Measurements from ENCODE around the gene NUFIP2. TPM values are rescaled to one million over a fixed set of nuclear protein-coding genes. Genes with fewer than 3 reads are reported as not detected.

Gene NUFIP2
- total RNA-seq, 4 donors from 2014 or later: 29.1 to 36.3 (median 33.8) TPM

DNA sequence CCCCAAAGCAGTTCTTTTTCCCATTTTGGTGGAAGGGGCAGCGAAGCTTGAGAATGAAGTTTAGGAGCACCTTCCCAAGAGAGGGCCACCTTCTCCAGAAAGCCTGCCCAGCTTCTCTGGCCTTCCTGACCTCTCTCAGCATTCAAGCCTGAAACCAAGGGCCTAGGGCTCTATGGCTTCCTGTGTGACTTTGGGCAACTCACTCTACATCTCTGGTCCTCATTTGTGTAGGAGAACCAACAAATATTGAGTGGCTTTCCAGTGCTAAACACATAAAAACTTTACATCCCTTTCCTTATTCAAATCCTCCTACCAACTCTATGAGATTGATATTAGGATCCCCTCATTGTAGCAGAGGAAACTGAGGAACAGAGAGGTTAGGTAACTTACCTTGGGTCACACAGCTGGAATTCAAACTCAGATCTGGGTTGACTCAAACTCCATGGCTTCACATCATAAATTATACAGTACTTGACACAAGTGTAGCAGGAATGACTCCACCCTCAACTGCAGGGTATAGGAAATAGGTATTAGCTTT, 81.8 kb downstream of the NUFIP2 start:
- ATAC-seq: no peak
- H3K27ac ChIP-seq: no peak overlapping the region
- 100% methylated on average over 1 of the region's 1 CpG; no CpG with 5 or more reads in 1 of the 2 donors for WGBS, 2 donors (ENCODE audit: low coverage in 1 of 2)
- TF ChIP-seq POLR2AphosphoS5 (IDR thresholded peaks at IDR 0.05): no peak
- TF ChIP-seq POLR2A (IDR thresholded peaks at IDR 0.05): no peak
- TF ChIP-seq, protein P1, sequence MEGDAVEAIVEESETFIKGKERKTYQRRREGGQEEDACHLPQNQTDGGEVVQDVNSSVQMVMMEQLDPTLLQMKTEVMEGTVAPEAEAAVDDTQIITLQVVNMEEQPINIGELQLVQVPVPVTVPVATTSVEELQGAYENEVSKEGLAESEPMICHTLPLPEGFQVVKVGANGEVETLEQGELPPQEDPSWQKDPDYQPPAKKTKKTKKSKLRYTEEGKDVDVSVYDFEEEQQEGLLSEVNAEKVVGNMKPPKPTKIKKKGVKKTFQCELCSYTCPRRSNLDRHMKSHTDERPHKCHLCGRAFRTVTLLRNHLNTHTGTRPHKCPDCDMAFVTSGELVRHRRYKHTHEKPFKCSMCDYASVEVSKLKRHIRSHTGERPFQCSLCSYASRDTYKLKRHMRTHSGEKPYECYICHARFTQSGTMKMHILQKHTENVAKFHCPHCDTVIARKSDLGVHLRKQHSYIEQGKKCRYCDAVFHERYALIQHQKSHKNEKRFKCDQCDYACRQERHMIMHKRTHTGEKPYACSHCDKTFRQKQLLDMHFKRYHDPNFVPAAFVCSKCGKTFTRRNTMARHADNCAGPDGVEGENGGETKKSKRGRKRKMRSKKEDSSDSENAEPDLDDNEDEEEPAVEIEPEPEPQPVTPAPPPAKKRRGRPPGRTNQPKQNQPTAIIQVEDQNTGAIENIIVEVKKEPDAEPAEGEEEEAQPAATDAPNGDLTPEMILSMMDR (IDR thresholded peaks at IDR 0.05): no peak
- no peak for TF ChIP-seq EP300 (IDR thresholded peaks at IDR 0.05)
- H3K36me3 ChIP-seq: no peaks in the 10 kb centered on the region
- no peaks in the 10 kb centered on the region for H3K9me3 ChIP-seq
- no peaks in the 10 kb centered on the region for H3K27me3 ChIP-seq
- no peak overlapping the region for H3K4me3 ChIP-seq
- H3K4me1 ChIP-seq: no peaks in the 10 kb centered on the region

DNA sequence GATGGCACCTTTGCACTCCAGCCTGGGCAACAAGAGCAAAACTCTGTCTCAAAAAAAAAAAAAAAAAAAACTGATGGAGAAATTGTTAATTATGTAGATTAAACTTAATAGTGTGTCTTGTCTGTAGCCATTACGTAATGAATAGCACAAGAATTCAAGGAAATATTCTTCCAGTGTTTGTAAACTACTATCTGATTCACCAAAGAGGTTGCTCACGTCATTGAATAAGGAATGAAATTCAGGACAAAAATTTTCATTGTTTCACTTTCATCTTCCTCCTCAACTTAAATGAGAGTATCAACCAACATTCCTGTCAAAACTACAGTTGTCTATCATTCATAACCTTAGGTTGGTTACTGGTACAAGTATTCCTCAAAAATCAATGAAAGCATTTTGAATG, 83.1 kb downstream of the NUFIP2 start:
- no peaks in the 10 kb centered on the region for H3K9me3 ChIP-seq
- no peaks in the 10 kb centered on the region for H3K36me3 ChIP-seq
- H3K4me1 ChIP-seq: no peaks in the 10 kb centered on the region
- H3K27ac ChIP-seq: no peak overlapping the region
- ATAC-seq: no peak
- H3K27me3 ChIP-seq: no peaks in the 10 kb centered on the region
- no peak for TF ChIP-seq POLR2A (IDR thresholded peaks at IDR 0.05)
- no peak for TF ChIP-seq POLR2AphosphoS5 (IDR thresholded peaks at IDR 0.05)
- TF ChIP-seq EP300 (IDR thresholded peaks at IDR 0.05): no peak
- TF ChIP-seq, protein P1 (IDR thresholded peaks at IDR 0.05): no peak
- H3K4me3 ChIP-seq: no peak overlapping the region
- 62 to 68% methylated on average over 2 of the region's 2 CpGs for WGBS, 2 donors (ENCODE audit: low coverage in 1 of 2)

DNA sequence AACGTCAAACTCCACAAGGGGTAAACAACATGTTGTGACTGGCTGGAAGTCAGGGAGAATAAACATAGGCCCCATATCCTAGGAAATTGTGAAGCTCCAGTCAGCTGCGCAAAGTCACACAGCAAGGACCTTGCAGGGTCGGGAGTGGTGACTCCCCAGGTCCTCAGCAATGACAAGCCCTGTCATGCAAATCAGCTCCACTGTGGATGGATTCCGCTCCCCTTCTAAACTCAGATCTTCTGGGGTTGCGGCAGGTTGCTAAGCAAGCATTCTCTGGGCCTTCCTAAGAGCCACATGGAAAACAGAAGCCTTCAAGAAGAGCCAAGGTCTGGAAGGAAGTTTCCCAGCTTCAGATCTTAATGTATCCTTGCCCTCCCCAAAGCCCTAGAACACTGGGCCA, 84.9 kb downstream of the NUFIP2 start:
- no peak for ATAC-seq
- TF ChIP-seq POLR2A (IDR thresholded peaks at IDR 0.05) (no peak), POLR2AphosphoS5 (IDR thresholded peaks at IDR 0.05) (no peak), EP300 (IDR thresholded peaks at IDR 0.05) (no peak)
- TF ChIP-seq, protein P1 (IDR thresholded peaks at IDR 0.05): no peak
- WGBS, 2 donors (ENCODE audit: low coverage in 1 of 2): 77 to 100% methylated on average over 1 to 5 of the region's 5 CpGs
- H3K4me1 ChIP-seq: no peaks in the 10 kb centered on the region
- no peak overlapping the region for H3K4me3 ChIP-seq
- H3K27me3 ChIP-seq: no peaks in the 10 kb centered on the region
- H3K27ac ChIP-seq: no peak overlapping the region
- no peaks in the 10 kb centered on the region for H3K36me3 ChIP-seq
- no peaks in the 10 kb centered on the region for H3K9me3 ChIP-seq

DNA sequence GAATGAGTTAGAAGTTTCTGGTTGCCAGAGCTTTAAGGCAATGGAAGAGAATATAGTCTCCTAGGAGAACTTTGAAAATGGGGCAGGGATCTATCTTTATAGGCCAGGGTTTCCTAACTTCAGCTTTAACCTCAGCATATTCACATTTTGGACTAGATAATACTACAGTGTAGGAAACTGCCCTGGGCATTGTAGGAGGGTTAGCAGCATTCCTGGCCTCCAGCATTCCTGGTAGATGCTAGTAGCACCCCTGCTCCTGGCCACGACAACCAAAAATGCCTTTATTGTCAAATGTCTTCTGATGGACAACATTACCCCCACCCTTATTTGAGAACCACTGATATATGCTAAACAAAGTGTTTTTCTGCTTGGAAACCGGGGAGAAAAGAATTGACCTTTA, 86.0 kb downstream of the NUFIP2 start:
- WGBS, 2 donors (ENCODE audit: low coverage in 1 of 2): 100% methylated on average over 1 of the region's 2 CpGs; no CpG with 5 or more reads in 1 of the 2 donors
- Histone ChIP-seq H3K4me1 (no peaks in the 10 kb centered on the region), H3K36me3 (no peaks in the 10 kb centered on the region), H3K9me3 (no peaks in the 10 kb centered on the region), H3K27me3 (no peaks in the 10 kb centered on the region), H3K27ac (no peak overlapping the region), H3K4me3 (no peak overlapping the region)
- no peak for ATAC-seq
- TF ChIP-seq, protein P1 (IDR thresholded peaks at IDR 0.05): no peak
- TF ChIP-seq EP300 (IDR thresholded peaks at IDR 0.05) (no peak), POLR2A (IDR thresholded peaks at IDR 0.05) (no peak), POLR2AphosphoS5 (IDR thresholded peaks at IDR 0.05) (no peak)

Other genes starting within 250 kb of the NUFIP2 start
- gene MYO18A, start 113.8 kb downstream of the NUFIP2 start, total RNA-seq: 10 to 100 TPM; 45.5 to 70.5 (median 56.5) TPM
- gene CRYBA1, start 47.3 kb downstream of the NUFIP2 start, total RNA-seq: not detected
- 10 to 100 TPM; 57.9 to 72.2 (median 65.1) TPM for gene TAOK1, start 96.2 kb upstream of the NUFIP2 start, total RNA-seq